Neural progenitor cell (in vitro differentiated cells): ENCODE results near the gene GRSF1. TPM values are rescaled to one million over a fixed set of nuclear protein-coding genes. Genes with fewer than 3 reads are reported as not detected.

Experiments
- small RNA-seq: library from RNA; depleted of rRNA; stranded (forward); fragments of <200 nt; gene quantifications from one replicate; pipeline ENCODE3, GENCODE V24; 2015
- total RNA-seq: library from RNA; depleted of rRNA; stranded (reverse); fragments of >200 nt; gene quantifications from 2 replicates; pipeline ENCODE4 v1.2.3, GENCODE V29; 2015; ENCODE audit warnings: low replicate concordance

Gene GRSF1
- total RNA-seq, 1 donor from 2014 or later, result 136 TPM

Small RNA genes lying within 50 kb of the gene (small RNA-seq; reads per million reads assigned to genes)
- gene RF00026 (not detected), gene RNU6-891P (not detected)

Other genes with a start within 250 kb of the GRSF1 start
- gene AMBN, start 247.6 kb downstream of the GRSF1 start, total RNA-seq, result 0.15 TPM in 1 of 2 replicates, not detected in the other
- not detected in 2 replicates for gene ENAM, start 211.1 kb downstream of the GRSF1 start, total RNA-seq
- gene JCHAIN, start 173.4 kb downstream of the GRSF1 start, total RNA-seq, result 0.09 TPM in 1 of 2 replicates, not detected in the other
- 19.1 and 19.8 TPM in 2 replicates for gene UTP3, start 151.4 kb downstream of the GRSF1 start, total RNA-seq
- 63.2 and 80.9 TPM in 2 replicates for gene RUFY3, start 117.9 kb downstream of the GRSF1 start, total RNA-seq
- gene MOB1B, start 62.5 kb upstream of the GRSF1 start, total RNA-seq, result 18.9 and 30.6 TPM in 2 replicates
- 40.4 and 57.1 TPM in 2 replicates for gene DCK, start 153.8 kb upstream of the GRSF1 start, total RNA-seq